ENCODE measurements around the gene CACNA2D2.

CACNA2D2 gene

GRCh38 chr3:50422153-50422552 lies 81.3 kb downstream of the CACNA2D2 start:
- Histone ChIP-seq H3K9ac (ENCODE audit: low read length) (no peak overlapping the region), H3K27ac (ENCODE audit: low read length) (no peak overlapping the region), H3K9me2 (replicated peaks; ENCODE audit: insufficient read depth, low read length) (no peaks in the 10 kb centered on the region), H4K20me1 (ENCODE audit: insufficient read depth, low read length) (no peaks in the 10 kb centered on the region), H3K4me2 (ENCODE audit: low read depth, low read length) (no peak overlapping the region), H3K4me3 (ENCODE audit: low read length) (no peak overlapping the region), H3F3A (ENCODE audit: insufficient read depth, low read length) (no peaks in the 10 kb centered on the region), H2AFZ (ENCODE audit: low read length) (no peak overlapping the region), H3K27me3 (replicated peaks; ENCODE audit: insufficient read depth, low read length) (peaks cover 81% of the 10 kb centered on the region), H3K4me1 (ENCODE audit: low read length) (no peaks in the 10 kb centered on the region), H3K79me2 (ENCODE audit: low read length) (no peaks in the 10 kb centered on the region), H3K9me3 (replicated peaks; ENCODE audit: insufficient read depth, low read length) (no peaks in the 10 kb centered on the region), H3K36me3 (replicated peaks; ENCODE audit: insufficient read depth, low read length) (no peaks in the 10 kb centered on the region)
- TF ChIP-seq EZH2 (optimal IDR thresholded peaks at IDR 0.05; ENCODE audit: low read depth, low read length), result no peak
- DNase-seq, result no peak

DNA sequence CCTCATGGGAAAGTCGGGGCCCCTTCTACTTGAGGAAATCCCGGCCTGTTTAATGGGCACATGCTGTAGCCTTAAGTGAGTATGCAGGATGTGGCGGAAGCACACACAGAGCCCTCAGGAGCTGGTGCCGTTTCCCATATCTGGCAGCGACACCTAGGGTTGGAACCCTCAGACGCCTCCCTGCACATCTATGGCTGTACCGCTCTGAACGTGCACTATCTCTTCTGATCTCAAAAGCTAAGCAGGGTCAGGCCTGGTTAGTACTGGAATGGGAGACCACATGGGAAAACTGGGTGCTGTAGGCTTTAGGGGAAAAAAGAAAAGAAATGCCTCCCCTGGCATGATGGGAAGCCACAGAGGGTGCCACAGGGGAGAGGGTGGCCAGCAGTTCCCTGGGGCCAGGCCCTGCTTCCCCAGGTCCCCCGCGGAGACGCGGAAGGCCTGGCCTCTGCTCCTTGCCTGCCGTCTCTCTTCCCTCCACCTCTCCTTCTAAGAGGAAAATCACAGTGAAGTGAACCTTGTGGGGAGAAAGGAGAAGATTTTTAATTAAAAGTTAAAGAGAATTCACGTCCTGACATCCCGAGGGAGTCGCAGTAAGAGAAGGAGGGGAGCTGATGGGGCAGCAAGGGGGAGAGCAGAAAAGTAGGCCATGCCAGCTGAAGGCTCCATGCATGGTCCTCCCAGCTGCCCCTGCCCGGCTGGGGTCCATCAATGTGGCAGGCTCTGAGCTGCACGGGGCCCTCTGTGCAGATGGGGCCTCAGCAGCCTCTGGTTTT lies 83.7 kb downstream of the CACNA2D2 start:
- DNase-seq, result no peak
- H3K79me2 ChIP-seq (ENCODE audit: low read length), result no peaks in the 10 kb centered on the region
- no peaks in the 10 kb centered on the region for H3K9me3 ChIP-seq (replicated peaks; ENCODE audit: insufficient read depth, low read length)
- no peak overlapping the region for H3K4me3 ChIP-seq (ENCODE audit: low read length)
- no peaks in the 10 kb centered on the region for H3F3A ChIP-seq (ENCODE audit: insufficient read depth, low read length)
- no peak overlapping the region for H3K4me2 ChIP-seq (ENCODE audit: low read depth, low read length)
- no peak overlapping the region for H2AFZ ChIP-seq (ENCODE audit: low read length)
- no peaks in the 10 kb centered on the region for H4K20me1 ChIP-seq (ENCODE audit: insufficient read depth, low read length)
- H3K36me3 ChIP-seq (replicated peaks; ENCODE audit: insufficient read depth, low read length), result no peaks in the 10 kb centered on the region
- H3K27ac ChIP-seq (ENCODE audit: low read length), result no peak overlapping the region
- TF ChIP-seq, protein P1, sequence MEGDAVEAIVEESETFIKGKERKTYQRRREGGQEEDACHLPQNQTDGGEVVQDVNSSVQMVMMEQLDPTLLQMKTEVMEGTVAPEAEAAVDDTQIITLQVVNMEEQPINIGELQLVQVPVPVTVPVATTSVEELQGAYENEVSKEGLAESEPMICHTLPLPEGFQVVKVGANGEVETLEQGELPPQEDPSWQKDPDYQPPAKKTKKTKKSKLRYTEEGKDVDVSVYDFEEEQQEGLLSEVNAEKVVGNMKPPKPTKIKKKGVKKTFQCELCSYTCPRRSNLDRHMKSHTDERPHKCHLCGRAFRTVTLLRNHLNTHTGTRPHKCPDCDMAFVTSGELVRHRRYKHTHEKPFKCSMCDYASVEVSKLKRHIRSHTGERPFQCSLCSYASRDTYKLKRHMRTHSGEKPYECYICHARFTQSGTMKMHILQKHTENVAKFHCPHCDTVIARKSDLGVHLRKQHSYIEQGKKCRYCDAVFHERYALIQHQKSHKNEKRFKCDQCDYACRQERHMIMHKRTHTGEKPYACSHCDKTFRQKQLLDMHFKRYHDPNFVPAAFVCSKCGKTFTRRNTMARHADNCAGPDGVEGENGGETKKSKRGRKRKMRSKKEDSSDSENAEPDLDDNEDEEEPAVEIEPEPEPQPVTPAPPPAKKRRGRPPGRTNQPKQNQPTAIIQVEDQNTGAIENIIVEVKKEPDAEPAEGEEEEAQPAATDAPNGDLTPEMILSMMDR (IDR thresholded peaks at IDR 0.05; ENCODE audit: low read length), result 0 out of 2 replicates have a peak, but pooled peaks have one; percentile 6
- no peak for TF ChIP-seq EZH2phosphoT487 (IDR thresholded peaks at IDR 0.05; ENCODE audit: low read length)
- TF ChIP-seq EZH2 (optimal IDR thresholded peaks at IDR 0.05; ENCODE audit: low read depth, low read length), result no peak
- no peak overlapping the region for H3K9ac ChIP-seq (ENCODE audit: low read length)
- H3K27me3 ChIP-seq (replicated peaks; ENCODE audit: insufficient read depth, low read length), result peaks cover 80% of the 10 kb centered on the region
- H3K4me1 ChIP-seq (ENCODE audit: low read length), result no peaks in the 10 kb centered on the region
- H3K9me2 ChIP-seq (replicated peaks; ENCODE audit: insufficient read depth, low read length), result no peaks in the 10 kb centered on the region

DNA sequence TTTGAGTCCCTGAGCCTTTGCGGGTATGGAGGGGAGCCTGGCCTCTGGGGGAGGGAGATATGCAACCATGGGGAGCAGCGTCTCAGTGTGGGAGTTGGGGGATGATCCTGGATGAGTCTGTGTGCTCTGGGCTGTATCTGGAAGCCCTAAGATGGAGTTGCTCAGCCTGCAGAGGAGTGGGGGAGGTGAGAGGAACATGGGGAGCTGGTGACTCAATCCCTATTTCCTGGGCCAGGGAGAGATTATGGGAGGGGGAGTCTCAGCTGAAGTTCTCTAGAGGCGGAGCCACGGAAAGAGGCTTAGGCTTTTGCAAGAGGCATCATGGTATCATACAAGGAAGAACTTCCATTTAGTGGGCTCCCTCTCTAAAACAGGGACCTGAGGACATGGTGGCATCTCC lies 84.6 kb downstream of the CACNA2D2 start:
- Histone ChIP-seq H3K4me1 (ENCODE audit: low read length) (no peaks in the 10 kb centered on the region), H3K27me3 (replicated peaks; ENCODE audit: insufficient read depth, low read length) (peaks cover 89% of the 10 kb centered on the region), H3K4me2 (ENCODE audit: low read depth, low read length) (no peak overlapping the region), H3K9me2 (replicated peaks; ENCODE audit: insufficient read depth, low read length) (no peaks in the 10 kb centered on the region), H4K20me1 (ENCODE audit: insufficient read depth, low read length) (no peaks in the 10 kb centered on the region), H3K9me3 (replicated peaks; ENCODE audit: insufficient read depth, low read length) (no peaks in the 10 kb centered on the region), H3F3A (ENCODE audit: insufficient read depth, low read length) (no peaks in the 10 kb centered on the region), H3K36me3 (replicated peaks; ENCODE audit: insufficient read depth, low read length) (no peaks in the 10 kb centered on the region), H3K4me3 (ENCODE audit: low read length) (no peak overlapping the region), H3K79me2 (ENCODE audit: low read length) (no peaks in the 10 kb centered on the region), H3K9ac (ENCODE audit: low read length) (no peak overlapping the region), H3K27ac (ENCODE audit: low read length) (no peak overlapping the region), H2AFZ (ENCODE audit: low read length) (no peak overlapping the region)
- DNase-seq, result no peak
- TF ChIP-seq, protein P1 (IDR thresholded peaks at IDR 0.05; ENCODE audit: low read length), result no peak
- no peak for TF ChIP-seq EZH2 (optimal IDR thresholded peaks at IDR 0.05; ENCODE audit: low read depth, low read length)
- TF ChIP-seq EZH2phosphoT487 (IDR thresholded peaks at IDR 0.05; ENCODE audit: low read length), result no peak

DNA sequence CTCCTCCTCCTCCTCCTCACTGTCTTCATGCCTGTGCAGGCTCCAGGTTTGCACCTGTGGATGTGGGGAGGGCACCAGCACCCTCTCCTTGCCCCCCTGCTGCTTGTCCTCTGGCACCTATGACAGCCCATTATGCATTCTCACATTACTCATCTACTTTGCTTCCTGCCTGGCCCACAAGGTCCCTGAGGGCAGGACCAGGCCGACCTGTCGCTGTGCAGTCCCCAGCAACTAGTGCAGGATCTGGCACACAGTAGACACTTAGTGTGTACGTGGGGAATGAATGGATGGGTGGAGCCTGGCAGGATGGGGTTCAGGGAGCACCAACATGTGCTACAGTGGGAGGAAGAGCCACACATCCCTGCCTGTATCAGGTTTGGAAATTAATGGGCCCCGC lies 85.8 kb downstream of the CACNA2D2 start:
- TF ChIP-seq EZH2phosphoT487 (IDR thresholded peaks at IDR 0.05; ENCODE audit: low read length) (no peak), EZH2 (optimal IDR thresholded peaks at IDR 0.05; ENCODE audit: low read depth, low read length) (no peak)
- TF ChIP-seq, protein P1 (IDR thresholded peaks at IDR 0.05; ENCODE audit: low read length), result no peak
- H3K4me2 ChIP-seq (ENCODE audit: low read depth, low read length), result no peak overlapping the region
- no peak for DNase-seq

More for the DNA sequence above, 85.8 kb downstream of the CACNA2D2 start:
- Histone ChIP-seq H3K9me2 (replicated peaks; ENCODE audit: insufficient read depth, low read length) (no peaks in the 10 kb centered on the region), H3F3A (ENCODE audit: insufficient read depth, low read length) (no peaks in the 10 kb centered on the region), H4K20me1 (ENCODE audit: insufficient read depth, low read length) (no peaks in the 10 kb centered on the region), H3K4me1 (ENCODE audit: low read length) (no peaks in the 10 kb centered on the region), H3K36me3 (replicated peaks; ENCODE audit: insufficient read depth, low read length) (no peaks in the 10 kb centered on the region), H3K9ac (ENCODE audit: low read length) (no peak overlapping the region), H3K27ac (ENCODE audit: low read length) (no peak overlapping the region), H3K27me3 (replicated peaks; ENCODE audit: insufficient read depth, low read length) (peaks cover 90% of the 10 kb centered on the region), H2AFZ (ENCODE audit: low read length) (no peak overlapping the region), H3K9me3 (replicated peaks; ENCODE audit: insufficient read depth, low read length) (no peaks in the 10 kb centered on the region), H3K79me2 (ENCODE audit: low read length) (no peaks in the 10 kb centered on the region), H3K4me3 (ENCODE audit: low read length) (no peak overlapping the region)
